Fibroblast of lung (primary cell): ENCODE results near the gene FCAR.

Experiments used
- EZH2 ChIP-seq: IDR thresholded peaks from 2 replicates; pipeline ENCODE4 v1.5.1; 2012; ENCODE audit warnings: low read length, control low read depth, mild to moderate bottlenecking; ENCODE audit errors: missing control alignments
- TF ChIP-seq, protein P1 (sequence below), 2 donors: IDR thresholded peaks in 1 of 2; conservative IDR thresholded peaks in 1 of 2; 1 replicate in 1 of 2; 2 replicates in 1 of 2; pipeline ENCODE4 v1.5.1; 2011 to 2012; ENCODE audit warnings: low read length in 2 of 2, control low read depth in 1 of 2, inconsistent platforms in 1 of 2, low read depth in 1 of 2, mild to moderate bottlenecking in 1 of 2

DNA sequence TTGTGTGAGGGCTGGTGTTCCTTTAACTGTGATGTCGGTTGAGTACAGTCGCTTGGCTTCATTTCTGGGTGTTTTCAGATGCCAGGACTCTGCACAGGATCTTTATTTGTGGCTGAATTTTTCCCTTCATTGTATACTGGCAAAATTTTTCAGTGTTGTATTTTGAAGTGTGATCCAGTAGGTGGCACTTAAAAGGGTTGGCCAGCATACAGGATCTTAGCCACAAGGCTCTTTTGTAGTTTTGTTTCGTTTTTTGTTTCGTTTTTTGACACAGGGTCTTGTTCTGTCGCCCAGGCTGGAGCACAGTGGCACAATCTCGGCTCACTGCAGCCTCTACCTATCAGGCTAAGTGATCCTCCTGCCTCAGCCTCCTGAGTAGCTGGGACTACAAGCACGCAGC, 8.7 kb downstream of the FCAR start:
- TF ChIP-seq, protein P1, sequence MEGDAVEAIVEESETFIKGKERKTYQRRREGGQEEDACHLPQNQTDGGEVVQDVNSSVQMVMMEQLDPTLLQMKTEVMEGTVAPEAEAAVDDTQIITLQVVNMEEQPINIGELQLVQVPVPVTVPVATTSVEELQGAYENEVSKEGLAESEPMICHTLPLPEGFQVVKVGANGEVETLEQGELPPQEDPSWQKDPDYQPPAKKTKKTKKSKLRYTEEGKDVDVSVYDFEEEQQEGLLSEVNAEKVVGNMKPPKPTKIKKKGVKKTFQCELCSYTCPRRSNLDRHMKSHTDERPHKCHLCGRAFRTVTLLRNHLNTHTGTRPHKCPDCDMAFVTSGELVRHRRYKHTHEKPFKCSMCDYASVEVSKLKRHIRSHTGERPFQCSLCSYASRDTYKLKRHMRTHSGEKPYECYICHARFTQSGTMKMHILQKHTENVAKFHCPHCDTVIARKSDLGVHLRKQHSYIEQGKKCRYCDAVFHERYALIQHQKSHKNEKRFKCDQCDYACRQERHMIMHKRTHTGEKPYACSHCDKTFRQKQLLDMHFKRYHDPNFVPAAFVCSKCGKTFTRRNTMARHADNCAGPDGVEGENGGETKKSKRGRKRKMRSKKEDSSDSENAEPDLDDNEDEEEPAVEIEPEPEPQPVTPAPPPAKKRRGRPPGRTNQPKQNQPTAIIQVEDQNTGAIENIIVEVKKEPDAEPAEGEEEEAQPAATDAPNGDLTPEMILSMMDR (conservative IDR thresholded peaks at IDR 0.05 in 1 of 2, IDR thresholded peaks at IDR 0.05 in 1 of 2; ENCODE audit: low read depth in 1 of 2, low read length in 2 of 2) = no peak
- no peak for TF ChIP-seq EZH2
